ENCODE measurements around the gene ACTR8. TPM values are rescaled to one million over a fixed set of nuclear protein-coding genes. Genes with fewer than 3 reads are reported as not detected.
A peak's percentile ranks its signal among the peaks of the same experiment; 100 is the strongest.

ACTR8 gene
- total and polyA plus RNA-seq, 2 of the 13 experiments (the other 11 are each of a cell fraction or from before 2014, with no cell fraction given), result 15.5 to 29.0 TPM

DNA sequence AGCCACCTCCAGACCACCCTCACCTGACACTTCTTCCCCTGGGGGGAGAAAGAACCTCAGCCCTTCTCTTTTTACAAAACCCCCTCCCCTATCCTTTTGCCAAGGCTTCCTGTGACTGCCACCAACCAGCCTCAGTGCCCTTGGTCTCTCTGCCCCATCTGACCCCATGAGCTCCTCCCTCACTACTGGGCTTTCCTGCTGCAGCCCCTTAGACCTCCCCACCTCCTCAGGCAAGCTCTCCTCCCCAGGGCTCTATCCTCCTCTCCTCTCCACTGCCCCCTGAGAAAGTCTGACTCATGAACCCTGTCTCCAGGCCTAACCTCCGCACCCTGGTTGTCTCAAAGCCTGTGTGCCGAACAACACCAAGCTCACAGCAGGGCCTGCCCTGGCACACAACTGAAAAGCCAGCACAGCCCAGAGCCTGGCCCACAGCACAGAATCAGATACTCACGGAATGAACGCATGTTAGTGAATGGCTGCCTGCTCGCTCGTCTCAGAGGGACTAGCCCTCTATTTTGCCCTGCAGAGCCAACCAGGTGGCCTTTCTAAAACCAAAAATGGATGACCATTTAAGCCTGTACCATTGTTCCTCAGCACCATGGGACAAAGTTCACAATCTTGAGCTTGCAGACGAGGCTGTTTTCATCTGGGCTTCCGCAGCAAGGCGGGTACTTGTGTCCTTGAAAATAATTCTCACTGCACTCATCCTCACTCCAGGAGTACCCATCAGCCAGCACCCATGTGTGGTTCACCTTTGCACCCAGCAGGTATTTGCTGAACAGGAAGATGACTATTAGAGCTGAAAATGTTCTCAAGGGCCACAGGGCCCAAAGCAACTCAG lies 37.5 kb downstream of the ACTR8 start (continued):
- peak; percentile 73; the same call in 1 of the 2 replicates for TF ChIP-seq ZNF317 (CRISPR knock-in tag; IDR thresholded peaks at IDR 0.05)
- TF ChIP-seq ZNF562 (CRISPR knock-in tag; IDR thresholded peaks at IDR 0.05; ENCODE audit: borderline replicate concordance), result no peak
- no peak for TF ChIP-seq MAF1 (CRISPR knock-in tag; IDR thresholded peaks at IDR 0.05; ENCODE audit: borderline replicate concordance)
- TF ChIP-seq BHLHE40 (IDR thresholded peaks at IDR 0.05; ENCODE audit: low read length), result no peak
- TF ChIP-seq KAT7 (CRISPR knock-in tag; IDR thresholded peaks at IDR 0.05; ENCODE audit: borderline replicate concordance), result no peak; the same call in 1 of the 2 replicates
- TF ChIP-seq FOXA1 (IDR thresholded peaks at IDR 0.05), result no peak
- no peak for TF ChIP-seq FOXA1 (CRISPR knock-in tag; IDR thresholded peaks at IDR 0.05)
- TF ChIP-seq ZNF124 (CRISPR knock-in tag; IDR thresholded peaks at IDR 0.05), result no peak; the same call in 1 of the 2 replicates
- no peak for TF ChIP-seq ZFP90 (CRISPR knock-in tag; IDR thresholded peaks at IDR 0.05; ENCODE audit: borderline replicate concordance)
- TF ChIP-seq, protein P1, sequence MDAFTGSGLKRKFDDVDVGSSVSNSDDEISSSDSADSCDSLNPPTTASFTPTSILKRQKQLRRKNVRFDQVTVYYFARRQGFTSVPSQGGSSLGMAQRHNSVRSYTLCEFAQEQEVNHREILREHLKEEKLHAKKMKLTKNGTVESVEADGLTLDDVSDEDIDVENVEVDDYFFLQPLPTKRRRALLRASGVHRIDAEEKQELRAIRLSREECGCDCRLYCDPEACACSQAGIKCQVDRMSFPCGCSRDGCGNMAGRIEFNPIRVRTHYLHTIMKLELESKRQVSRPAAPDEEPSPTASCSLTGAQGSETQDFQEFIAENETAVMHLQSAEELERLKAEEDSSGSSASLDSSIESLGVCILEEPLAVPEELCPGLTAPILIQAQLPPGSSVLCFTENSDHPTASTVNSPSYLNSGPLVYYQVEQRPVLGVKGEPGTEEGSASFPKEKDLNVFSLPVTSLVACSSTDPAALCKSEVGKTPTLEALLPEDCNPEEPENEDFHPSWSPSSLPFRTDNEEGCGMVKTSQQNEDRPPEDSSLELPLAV (CRISPR knock-in tag; conservative IDR thresholded peaks at IDR 0.05; ENCODE audit: low read depth), result no peak
- 0 out of 2 replicates have a peak, but pooled peaks have one; percentile 8 for TF ChIP-seq KMT2A (CRISPR knock-in tag; IDR thresholded peaks at IDR 0.05)
- TF ChIP-seq, protein P2, sequence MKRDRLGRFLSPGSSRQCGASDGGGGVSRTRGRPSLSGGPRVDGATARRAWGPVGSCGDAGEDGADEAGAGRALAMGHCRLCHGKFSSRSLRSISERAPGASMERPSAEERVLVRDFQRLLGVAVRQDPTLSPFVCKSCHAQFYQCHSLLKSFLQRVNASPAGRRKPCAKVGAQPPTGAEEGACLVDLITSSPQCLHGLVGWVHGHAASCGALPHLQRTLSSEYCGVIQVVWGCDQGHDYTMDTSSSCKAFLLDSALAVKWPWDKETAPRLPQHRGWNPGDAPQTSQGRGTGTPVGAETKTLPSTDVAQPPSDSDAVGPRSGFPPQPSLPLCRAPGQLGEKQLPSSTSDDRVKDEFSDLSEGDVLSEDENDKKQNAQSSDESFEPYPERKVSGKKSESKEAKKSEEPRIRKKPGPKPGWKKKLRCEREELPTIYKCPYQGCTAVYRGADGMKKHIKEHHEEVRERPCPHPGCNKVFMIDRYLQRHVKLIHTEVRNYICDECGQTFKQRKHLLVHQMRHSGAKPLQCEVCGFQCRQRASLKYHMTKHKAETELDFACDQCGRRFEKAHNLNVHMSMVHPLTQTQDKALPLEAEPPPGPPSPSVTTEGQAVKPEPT (CRISPR knock-in tag; IDR thresholded peaks at IDR 0.05; ENCODE audit: low read depth), result 0 out of 2 replicates have a peak, but pooled peaks have one; percentile 22
- peak; percentile 65 for TF ChIP-seq ZNF143 (CRISPR knock-in tag; IDR thresholded peaks at IDR 0.05)
- TF ChIP-seq SOX5 (CRISPR knock-in tag; IDR thresholded peaks at IDR 0.05; ENCODE audit: borderline replicate concordance), result peak; percentile 72
- TF ChIP-seq, protein P3, sequence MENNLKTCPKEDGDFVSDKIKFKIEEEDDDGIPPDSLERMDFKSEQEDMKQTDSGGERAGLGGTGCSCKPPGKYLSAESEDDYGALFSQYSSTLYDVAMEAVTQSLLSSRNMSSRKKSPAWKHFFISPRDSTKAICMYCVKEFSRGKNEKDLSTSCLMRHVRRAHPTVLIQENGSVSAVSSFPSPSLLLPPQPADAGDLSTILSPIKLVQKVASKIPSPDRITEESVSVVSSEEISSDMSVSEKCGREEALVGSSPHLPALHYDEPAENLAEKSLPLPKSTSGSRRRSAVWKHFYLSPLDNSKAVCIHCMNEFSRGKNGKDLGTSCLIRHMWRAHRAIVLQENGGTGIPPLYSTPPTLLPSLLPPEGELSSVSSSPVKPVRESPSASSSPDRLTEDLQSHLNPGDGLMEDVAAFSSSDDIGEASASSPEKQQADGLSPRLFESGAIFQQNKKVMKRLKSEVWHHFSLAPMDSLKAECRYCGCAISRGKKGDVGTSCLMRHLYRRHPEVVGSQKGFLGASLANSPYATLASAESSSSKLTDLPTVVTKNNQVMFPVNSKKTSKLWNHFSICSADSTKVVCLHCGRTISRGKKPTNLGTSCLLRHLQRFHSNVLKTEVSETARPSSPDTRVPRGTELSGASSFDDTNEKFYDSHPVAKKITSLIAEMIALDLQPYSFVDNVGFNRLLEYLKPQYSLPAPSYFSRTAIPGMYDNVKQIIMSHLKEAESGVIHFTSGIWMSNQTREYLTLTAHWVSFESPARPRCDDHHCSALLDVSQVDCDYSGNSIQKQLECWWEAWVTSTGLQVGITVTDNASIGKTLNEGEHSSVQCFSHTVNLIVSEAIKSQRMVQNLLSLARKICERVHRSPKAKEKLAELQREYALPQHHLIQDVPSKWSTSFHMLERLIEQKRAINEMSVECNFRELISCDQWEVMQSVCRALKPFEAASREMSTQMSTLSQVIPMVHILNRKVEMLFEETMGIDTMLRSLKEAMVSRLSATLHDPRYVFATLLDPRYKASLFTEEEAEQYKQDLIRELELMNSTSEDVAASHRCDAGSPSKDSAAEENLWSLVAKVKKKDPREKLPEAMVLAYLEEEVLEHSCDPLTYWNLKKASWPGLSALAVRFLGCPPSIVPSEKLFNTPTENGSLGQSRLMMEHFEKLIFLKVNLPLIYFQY (CRISPR knock-in tag; IDR thresholded peaks at IDR 0.05; ENCODE audit: borderline replicate concordance), result no peak
- 0 out of 4 replicates have a peak, but pooled peaks of 1 of the 2 experiments have one; percentile 47 for TF ChIP-seq POLR2A (IDR thresholded peaks at IDR 0.05; ENCODE audit: insufficient read depth in 1 of 2, low read depth in 2 of 2, low read length in 2 of 2)
- TF ChIP-seq, protein P4, sequence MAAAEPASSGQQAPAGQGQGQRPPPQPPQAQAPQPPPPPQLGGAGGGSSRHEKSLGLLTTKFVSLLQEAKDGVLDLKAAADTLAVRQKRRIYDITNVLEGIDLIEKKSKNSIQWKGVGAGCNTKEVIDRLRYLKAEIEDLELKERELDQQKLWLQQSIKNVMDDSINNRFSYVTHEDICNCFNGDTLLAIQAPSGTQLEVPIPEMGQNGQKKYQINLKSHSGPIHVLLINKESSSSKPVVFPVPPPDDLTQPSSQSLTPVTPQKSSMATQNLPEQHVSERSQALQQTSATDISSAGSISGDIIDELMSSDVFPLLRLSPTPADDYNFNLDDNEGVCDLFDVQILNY (CRISPR knock-in tag; conservative IDR thresholded peaks at IDR 0.05), result no peak
- no peak for TF ChIP-seq ZMYM3 (CRISPR knock-in tag; IDR thresholded peaks at IDR 0.05)
- TF ChIP-seq, protein P5, sequence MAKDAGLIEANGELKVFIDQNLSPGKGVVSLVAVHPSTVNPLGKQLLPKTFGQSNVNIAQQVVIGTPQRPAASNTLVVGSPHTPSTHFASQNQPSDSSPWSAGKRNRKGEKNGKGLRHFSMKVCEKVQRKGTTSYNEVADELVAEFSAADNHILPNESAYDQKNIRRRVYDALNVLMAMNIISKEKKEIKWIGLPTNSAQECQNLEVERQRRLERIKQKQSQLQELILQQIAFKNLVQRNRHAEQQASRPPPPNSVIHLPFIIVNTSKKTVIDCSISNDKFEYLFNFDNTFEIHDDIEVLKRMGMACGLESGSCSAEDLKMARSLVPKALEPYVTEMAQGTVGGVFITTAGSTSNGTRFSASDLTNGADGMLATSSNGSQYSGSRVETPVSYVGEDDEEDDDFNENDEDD (CRISPR knock-in tag; IDR thresholded peaks at IDR 0.05; ENCODE audit: borderline replicate concordance), result peak; percentile 32; the same call in 1 of the 2 replicates
- no peak for TF ChIP-seq KDM2A (CRISPR knock-in tag; IDR thresholded peaks at IDR 0.05; ENCODE audit: borderline replicate concordance, low read depth)
- no peak for TF ChIP-seq ZNF670 (CRISPR knock-in tag; IDR thresholded peaks at IDR 0.05; ENCODE audit: borderline replicate concordance)

Measured in HepG2 (cell line).